EH (cell line): ENCODE results near the gene FKBP7.
"Not testable (repeated sequence)": the region's sequence is repeated elsewhere in the genome, so short reads cannot be mapped to it uniquely, and the experiment has no call there.

Experiments
- DNase-seq: peaks from one replicate; pipeline ENCODE4 v3.0.0-alpha.2; 2015; ENCODE audit warnings: low read depth

The FKBP7 gene

DNA sequence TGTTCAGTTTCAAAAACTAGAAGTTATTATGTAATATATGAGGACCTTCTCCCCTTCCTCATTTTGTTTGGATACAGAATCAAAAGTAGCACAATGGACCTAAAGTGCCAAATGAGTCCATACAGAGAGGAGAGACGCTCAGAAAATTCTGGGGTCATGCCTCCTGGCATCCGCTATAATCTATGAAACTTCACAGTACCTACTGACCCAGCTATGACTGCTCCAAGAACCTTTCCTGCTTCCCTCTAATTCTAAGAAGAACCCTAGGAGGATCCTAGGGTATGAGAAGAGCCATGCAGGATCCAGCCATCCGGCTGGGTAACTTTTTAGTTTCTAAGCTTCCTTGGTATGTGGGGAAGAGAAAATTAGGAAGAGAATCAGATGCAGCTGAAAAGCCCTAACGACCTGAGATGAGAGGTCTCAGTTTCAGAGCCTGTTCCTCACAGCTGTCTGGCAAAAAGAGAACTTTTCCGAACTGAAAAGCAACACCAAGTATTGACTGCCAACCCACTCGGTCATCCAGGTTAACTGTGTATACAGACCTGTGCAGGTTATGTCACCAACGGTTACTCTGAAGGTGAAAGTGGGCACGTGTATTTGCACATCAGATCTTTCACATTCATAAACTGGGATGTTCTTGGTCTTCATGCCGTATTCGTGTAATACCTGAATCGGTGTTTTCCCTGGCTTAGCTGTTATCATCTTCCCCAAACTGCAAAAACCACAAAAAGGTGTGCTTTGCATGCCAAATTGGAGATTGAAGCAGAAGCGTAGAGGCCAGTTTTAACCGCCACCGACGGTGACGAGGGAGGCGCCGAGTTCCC is 28.5 kb downstream of the FKBP7 start:
- DNase-seq: peak; percentile 7

DNA sequence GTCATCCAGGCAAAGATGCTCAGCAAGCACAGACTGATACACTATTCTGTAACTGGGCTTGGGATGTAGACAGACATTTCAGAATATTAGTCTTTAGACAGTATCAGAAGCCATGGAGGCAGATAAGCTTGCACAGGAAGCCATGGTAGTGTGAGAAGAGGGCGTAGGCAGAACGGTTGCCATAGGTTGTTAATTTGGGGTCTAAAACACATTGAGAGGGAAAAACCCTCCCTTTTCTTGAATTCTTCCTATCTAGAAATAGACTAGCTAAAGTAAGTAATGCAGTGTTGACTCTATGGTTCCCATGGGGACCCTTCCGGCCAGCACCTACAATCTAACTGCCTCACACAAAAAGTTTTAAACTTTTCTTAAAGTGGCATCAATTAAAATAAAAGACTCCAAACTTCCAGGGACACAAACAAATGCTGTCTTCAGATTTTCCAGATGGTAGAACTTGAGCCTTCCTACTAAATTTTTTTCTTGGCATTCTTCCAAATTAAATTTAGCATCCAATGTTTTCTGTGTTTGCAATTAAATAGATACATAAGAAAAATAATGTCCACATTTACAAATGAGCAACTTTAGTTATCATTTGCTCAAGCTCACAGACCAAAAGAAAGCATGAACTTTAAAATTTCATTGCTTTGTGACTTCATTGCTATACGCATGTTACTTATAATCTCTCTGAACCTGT is 29.3 kb downstream of the FKBP7 start:
- DNase-seq: no peak

DNA sequence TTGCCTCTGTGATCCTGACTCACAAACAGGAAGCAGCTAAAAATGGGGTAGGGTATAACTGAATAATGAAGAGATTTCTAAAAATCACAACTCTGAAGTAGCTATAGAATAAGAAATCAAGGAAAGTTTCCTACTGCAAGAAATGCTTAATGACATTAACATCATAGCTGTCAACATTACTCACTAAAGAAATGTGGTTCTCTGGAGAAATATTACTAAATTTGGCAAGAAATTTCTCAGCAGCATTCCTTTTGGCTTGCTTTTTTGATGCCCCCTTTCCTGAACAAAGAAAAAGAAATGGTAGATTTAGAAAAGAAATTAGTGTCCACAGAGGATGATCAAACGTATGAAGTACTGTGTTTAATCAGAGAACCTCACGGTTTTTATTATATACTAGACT is 37.0 kb downstream of the FKBP7 start:
- DNase-seq: peak; percentile 49

DNA sequence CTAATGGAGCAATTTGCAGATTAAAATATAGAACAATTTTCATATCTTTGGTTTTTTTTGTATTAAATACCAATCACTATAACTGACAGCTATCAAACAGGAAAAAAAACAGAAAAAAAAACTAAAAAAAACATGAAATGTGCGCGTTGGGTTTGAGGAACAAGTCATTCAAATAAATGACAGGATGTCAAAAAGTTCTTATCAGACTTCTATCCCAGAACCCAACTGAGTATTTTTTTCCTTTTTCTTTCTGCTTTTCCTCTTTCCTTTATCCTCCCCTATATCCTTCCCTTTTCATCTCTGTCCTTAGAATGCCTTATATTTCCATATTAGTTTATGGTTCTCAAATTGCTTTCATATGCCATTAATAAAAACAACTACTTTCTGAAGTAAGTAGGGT is 41.7 kb downstream of the FKBP7 start:
- DNase-seq: no peak

DNA sequence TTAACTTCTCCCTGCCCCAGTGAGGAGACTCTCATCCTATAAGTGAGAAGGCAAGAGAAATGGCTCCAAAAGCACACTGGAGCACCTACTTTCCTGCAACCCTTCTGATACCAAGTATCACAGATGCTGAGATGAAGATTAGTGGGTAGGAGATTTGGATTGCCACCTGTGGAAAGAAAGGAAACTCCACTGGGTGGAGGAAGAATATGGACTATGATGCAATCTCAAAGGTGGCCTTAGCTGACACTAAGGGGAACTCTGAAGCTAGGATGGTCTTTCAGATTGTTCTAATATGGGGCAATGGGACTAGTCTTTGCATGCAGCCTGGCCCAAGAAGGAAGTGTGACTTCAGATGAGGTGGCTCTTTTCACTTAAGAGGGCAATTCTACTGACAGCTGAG is 49.1 kb downstream of the FKBP7 start:
- DNase-seq: no peak

DNA sequence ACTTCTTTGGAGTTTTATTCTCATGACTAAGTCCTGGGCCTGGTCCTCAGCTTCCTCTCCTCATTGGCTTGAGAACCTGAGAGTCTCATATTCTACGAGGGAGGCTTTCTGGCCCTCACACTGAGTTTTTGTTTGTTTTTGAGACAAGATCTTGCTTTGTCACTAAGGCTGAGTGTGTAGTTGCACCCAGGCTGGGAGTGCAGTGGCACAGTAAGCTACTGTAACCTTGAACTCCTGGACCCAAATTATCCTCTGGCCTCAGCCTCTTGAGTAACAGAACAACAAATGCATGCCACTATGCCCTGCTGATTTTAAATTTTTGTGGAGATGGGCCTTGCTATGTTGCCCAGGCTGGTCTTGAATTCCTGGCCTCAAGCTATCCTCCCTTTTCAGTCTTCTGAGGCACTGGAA is 50.0 kb downstream of the FKBP7 start:
- DNase-seq: peak; percentile 32

DNA sequence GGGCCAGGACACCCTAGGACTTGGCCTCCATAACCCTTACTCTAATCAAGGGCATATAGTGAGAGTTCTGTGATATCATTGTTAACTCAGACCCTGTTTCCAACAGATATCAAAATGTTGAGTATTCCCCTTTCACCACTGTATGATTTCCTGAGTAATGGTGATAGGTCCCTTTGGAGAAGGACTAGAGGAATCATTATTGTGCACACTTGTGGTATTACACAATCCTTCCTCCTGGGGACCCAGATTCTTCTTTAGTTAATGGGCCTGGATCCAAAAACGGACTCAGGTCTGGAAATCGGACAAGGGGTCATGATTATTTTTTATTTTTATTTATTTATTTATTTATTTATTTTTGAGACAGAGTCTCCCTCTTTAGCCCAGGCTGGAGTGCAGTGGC is 50.9 kb downstream of the FKBP7 start:
- DNase-seq: no peak

DNA sequence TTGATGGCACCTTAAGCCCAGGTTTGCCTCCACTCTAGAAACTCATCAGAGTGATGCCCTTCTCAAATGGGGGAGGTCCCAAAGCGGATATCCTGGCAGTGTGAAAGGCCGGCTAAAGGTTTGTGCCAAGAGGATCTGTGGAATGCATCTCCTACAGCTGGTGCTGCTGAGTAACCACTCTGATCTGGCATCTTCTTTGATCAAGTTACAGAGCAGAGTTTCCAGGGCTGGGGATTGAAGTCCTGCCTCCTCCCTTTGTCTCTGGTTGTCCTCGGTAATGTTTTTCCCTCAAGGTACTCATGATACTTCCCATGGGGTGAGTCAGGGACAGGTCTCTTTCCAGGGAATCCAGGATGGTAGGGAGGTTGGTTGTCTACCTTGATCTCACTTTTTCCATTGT is 52.0 kb downstream of the FKBP7 start:
- DNase-seq: no peak

DNA sequence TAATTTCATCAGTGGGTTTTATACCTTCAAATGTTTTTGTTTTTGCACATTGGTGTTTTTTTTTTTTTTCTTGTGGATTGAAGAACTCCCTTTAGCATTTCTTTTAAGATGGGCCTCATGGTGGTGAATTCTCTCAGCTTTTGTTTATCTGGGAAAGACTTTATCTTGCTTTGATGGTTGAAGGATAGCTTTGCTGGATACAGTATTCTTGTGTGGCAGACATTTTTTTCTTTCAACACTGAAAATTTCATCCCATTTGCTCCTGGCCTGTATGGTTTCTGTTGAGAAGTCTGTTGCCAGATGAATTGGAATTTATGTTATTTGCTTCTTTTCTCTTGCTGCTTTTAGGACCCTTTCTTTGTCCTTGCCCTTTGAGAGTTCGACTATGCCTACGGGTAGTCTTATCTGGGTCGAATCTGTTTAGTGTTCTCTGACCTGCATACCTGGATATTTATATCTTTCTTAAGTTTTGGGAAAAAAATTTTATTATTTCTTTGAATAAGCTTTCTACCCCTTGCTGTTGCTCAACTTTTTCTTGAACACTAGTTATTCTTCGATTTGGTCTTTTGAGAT is 53.1 kb downstream of the FKBP7 start:
- no peak for DNase-seq

DNA sequence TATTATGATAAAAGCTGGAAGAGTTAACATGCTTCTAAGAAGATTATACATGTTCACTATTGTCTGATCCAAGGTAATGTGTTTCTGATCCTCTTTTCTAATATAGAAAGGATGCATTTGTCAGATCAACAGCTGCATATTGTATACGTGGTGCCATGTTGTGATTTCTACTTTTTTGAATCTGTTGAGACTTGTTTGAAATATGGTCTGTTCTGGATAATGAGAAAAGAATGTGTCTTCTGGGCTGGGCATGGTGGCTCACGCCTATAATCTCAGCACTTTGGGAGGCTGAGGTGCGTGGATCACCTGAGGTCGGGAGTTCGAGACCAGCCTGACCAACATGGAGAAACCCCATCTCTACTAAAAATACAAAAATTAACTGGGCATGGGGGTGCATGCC is 54.7 kb downstream of the FKBP7 start:
- DNase-seq: not testable (repeated sequence)

DNA sequence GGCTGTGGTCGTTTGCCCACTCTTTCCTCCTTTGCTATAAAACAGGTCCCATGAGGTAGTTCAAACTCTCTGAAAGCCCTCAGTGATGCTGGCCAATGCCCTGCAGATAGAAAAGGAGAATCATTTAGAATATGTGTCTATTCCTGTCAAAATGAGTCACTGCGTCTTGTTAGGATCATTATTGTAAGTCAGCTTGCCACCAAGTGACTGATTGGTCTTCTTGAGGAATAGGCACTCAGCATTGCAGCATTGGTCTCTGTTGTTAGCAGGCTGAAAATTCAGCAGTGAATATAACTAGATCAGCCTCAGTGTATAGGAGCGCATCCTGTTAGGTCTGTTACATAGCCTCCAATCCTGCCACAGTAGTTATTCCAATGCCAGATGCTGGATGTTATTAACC is 56.3 kb downstream of the FKBP7 start:
- DNase-seq: no peak

DNA sequence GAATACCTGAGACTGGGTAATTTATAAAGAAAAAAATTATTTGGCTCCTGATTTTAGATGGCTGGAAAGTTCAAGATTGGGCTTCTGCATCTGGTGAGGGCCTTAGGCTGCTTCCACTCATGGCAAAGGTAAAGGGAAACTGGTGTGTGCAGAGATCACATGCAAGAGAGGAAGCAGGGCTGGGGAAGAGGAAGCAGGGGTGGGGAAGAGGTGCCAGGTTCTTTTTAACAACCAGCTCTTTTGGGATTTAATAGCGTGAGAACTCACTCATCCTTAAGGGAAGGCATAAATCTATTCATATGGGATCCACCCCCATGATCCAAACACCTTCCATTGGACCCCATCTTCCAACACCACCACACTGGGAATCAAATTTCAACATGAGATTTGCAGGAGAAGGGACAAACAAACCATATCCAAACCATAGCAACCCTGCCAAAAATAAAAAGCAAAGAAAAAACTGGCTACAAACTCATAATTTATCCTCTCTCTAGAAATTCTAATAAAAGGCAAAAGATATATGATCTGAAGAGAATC is 57.9 kb downstream of the FKBP7 start:
- DNase-seq: no peak

DNA sequence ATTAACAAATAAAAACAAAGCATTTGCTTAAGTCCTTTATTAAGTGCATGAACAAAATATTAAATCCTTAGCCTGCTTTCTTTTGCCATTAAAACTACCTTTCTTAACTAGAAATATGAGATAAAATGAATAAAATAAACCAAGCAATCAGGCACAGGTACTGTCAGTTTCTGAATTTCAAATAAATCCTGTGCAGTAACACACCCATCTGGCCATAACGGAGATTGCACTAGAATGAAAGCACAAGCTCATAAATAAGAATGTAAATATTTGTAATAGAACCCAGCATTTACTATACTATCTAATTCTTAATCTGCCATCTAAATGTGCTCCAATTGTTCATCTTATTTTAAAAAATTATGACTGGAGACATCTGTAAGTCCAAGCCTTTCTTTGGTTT is 59.3 kb downstream of the FKBP7 start:
- no peak for DNase-seq

DNA sequence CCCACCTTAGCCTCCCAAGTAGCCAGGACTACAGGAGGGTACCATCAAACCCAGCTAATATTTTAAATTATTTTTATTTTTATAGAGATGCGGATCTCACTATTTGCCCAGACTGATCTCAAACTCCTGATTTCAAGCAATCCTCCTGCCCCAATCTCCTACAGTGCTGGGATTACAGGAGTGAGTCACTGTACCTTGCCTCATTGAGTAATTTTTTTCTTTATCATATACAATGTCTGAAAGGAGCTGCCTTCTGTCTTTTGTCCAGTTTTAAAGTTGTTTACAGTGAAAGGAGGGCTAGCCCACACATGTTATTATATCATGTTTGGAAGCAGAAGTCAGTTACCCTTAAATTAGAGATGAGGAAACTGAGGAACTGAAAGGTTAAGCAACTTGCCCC is 60.0 kb downstream of the FKBP7 start:
- DNase-seq: no peak

DNA sequence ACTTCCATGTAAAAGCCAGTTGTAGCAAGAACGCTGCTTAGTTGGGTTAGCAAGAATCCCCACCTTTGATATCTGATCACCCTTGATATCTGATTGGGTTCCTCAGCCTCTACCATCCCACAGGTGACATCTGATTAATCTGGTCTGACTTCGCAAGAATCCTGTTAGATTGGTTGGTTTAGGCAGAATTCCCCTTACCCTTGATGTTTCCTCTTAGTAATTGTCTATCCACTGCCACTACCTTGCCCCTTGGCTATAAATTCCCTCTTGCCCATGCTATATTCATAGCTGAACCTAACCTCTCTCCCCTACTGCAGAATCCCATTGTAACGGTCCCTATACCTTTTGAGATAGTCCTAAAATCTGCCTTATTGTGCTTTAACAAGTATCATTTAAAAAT is 60.5 kb downstream of the FKBP7 start:
- no peak for DNase-seq

DNA sequence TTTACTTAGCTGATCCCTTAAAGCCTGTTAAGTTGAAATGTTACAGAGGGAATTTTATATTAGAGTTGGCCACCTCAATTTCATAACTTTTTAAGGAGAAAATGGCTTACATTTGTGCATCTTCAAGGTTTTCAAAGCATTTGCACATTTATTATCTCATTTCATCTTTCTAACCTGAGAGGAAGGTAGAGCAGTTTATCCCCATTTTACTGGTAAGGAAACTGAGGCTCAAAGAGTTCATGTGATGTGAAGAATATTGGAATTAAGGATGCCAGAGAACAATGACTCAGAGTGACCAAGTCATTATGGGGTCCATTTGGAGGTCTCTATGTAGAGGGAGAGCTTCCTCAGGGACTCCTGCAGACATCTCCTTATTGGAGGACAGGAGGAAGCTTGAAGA is 62.4 kb downstream of the FKBP7 start:
- DNase-seq: no peak

DNA sequence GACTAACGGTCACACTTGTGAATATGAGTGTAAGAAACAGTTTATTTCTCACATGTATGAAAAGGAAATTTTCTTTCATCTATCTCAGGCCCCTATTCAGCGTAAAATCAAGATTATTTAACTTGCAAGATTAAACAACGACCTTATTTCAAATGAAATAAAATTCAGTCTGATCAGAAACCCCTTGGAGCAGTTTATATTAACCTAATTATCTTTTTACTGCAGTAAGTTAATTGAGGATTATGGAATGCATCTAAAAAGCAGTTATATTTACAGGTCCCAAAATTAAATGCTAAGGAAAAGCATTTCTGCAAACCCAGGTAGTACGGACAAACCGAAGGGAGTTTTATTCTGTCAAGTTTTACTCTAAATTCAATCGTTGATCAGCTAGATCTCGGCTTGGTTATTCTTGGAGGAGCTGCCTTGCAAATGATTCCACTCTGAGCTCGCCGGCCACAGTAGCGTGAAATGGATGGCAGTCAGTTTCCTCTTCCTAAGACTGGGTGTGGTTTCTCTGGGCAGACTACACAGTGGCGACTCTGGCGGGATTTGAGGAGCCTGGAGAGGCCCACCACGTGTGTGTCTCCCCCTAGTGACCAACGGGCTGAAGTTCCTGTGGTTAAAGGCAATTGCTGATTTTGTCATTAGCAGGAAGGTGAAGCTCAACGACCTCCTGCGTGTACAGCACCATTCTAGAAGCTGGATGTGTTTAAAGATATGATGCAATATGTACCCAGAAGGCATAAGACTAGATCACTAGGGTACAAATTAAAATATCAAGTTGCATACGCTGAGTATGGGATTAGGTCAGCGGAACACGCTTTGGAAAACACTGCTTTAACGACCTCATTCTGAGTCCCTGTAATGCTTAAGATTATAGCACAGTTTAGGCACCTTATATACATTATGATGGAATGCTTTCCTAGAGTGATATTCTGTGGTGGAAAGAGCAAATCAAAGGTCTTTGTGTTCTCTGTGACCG is 63.8 kb downstream of the FKBP7 start:
- peak; percentile 96 for DNase-seq
